Mucosa of descending colon (tissue), 3 donors: Measurements from ENCODE around the gene SALL4. TPM values are rescaled to one million over a fixed set of nuclear protein-coding genes. Genes with fewer than 3 reads are reported as not detected.
"Not testable (repeated sequence)": the region's sequence is repeated elsewhere in the genome, so short reads cannot be mapped to it uniquely, and the experiment has no call there.

ENCODE experiments used
- ATAC-seq: fragments of 200-7000 bp; cut with Tn5 transposase; one replicate; pipeline ENCODE4 v1.9.1; 2020; ENCODE audit warnings: mild to moderate bottlenecking, moderate library complexity
- DNase-seq, 3 donors: peaks; one replicate each; pipeline ENCODE4 v3.0.0-alpha.2; 2020
- H3K36me3 ChIP-seq: fragments of 200-600 bp; one replicate; pipeline ENCODE4 v1.8.0; 2021; ENCODE audit warnings: low read depth, mild to moderate bottlenecking
- H3K4me1 ChIP-seq: fragments of 200-600 bp; one replicate; pipeline ENCODE4 v1.8.0; 2021; ENCODE audit warnings: low read depth, mild to moderate bottlenecking
- H3K4me3 ChIP-seq: fragments of 200-600 bp; one replicate; pipeline ENCODE4 v1.8.0; 2021; ENCODE audit warnings: mild to moderate bottlenecking
- H3K9me3 ChIP-seq: fragments of 200-600 bp; one replicate; pipeline ENCODE4 v1.8.0; 2021; ENCODE audit warnings: mild to moderate bottlenecking
- CTCF ChIP-seq: fragments of 200-600 bp; IDR thresholded peaks from one replicate; pipeline ENCODE4 v1.8.0; 2022; ENCODE audit warnings: antibody characterized with exemption, mild to moderate bottlenecking
- intact Hi-C, 2 donors: fragments of 100-400 bp; cut with DNase I in 1 of 2; cut with micrococcal nuclease in 1 of 2; formaldehyde crosslinking; loops; one replicate each; pipeline versions ENCODE4 v1.11.0 to v1.11.1; 2022; cut with DNase I, micrococcal nuclease
- total RNA-seq, 3 donors: library from RNA; stranded (reverse); fragmentation: NEBNext Ultra II Directional in 2 of 3; extraction: Animal tissue kit (Norgen Biotek cat#: 25700) in 2 of 3; gene quantifications; one replicate each; pipeline versions ENCODE4 v1.2.1 to v1.2.4, GENCODE V29; 2021 to 2023
- donor health status: DM: no; HTN: no; CAD: no; lungs with moderate emphysema.
- donor health status: DM: no; HTN: no; CAD: no.
- donor health status: DM: no; HTN: yes; CAD: no.

SALL4 gene
- total RNA-seq, 3 donors from 2014 or later, result 0.05 to 0.41 TPM; not detected in 1

GRCh38 chr20:51818479-51819008 is 16.2 kb upstream of the SALL4 start:
- DNase-seq (no peak), ATAC-seq (no peak)
- no peaks in the 10 kb centered on the region for H3K9me3 ChIP-seq
- H3K4me1 ChIP-seq, result no peaks in the 10 kb centered on the region
- no peaks in the 10 kb centered on the region for H3K36me3 ChIP-seq
- H3K4me3 ChIP-seq, result no peak overlapping the region
- intact Hi-C loops, result no loop called here
- no peak for TF ChIP-seq CTCF

- DNase-seq, H3K4me1 ChIP-seq, H3K36me3 ChIP-seq, H3K9me3 ChIP-seq, ATAC-seq, H3K4me3 ChIP-seq, intact Hi-C loops: not testable (repeated sequence)
Measured at GRCh38 chr20:51816856-51817255, 14.5 kb upstream of the SALL4 start.

- no peaks in the 10 kb centered on the region for H3K36me3 ChIP-seq
- DNase-seq, result no peak
- H3K4me3 ChIP-seq, result no peak overlapping the region
- no peak for TF ChIP-seq CTCF
- intact Hi-C loops, result no loop called here
- H3K9me3 ChIP-seq, result no peaks in the 10 kb centered on the region
- ATAC-seq, result no peak
- no peaks in the 10 kb centered on the region for H3K4me1 ChIP-seq
Measured at GRCh38 chr20:51815383-51816076, 13.2 kb upstream of the SALL4 start.

GRCh38 chr20:51812861-51813260 is 10.5 kb upstream of the SALL4 start:
- intact Hi-C loops, result no loop called here
- ATAC-seq (no peak), DNase-seq (no peak)
- no peaks in the 10 kb centered on the region for H3K36me3 ChIP-seq
- no peak overlapping the region for H3K4me3 ChIP-seq
- H3K9me3 ChIP-seq, result no peaks in the 10 kb centered on the region
- no peak for TF ChIP-seq CTCF
- no peaks in the 10 kb centered on the region for H3K4me1 ChIP-seq

- no peak overlapping the region for H3K4me3 ChIP-seq
- no peak for DNase-seq
- ATAC-seq, result no peak
- no peaks in the 10 kb centered on the region for H3K4me1 ChIP-seq
- TF ChIP-seq CTCF, result no peak
- no peaks in the 10 kb centered on the region for H3K36me3 ChIP-seq
- no peaks in the 10 kb centered on the region for H3K9me3 ChIP-seq
- intact Hi-C loops, result no loop called here
Measured at GRCh38 chr20:51811514-51812128, 9.3 kb upstream of the SALL4 start.

GRCh38 chr20:51811042-51811355 is 8.7 kb upstream of the SALL4 start:
- H3K36me3 ChIP-seq, result no peaks in the 10 kb centered on the region
- no peaks in the 10 kb centered on the region for H3K9me3 ChIP-seq
- H3K4me1 ChIP-seq, result no peaks in the 10 kb centered on the region
- no peak overlapping the region for H3K4me3 ChIP-seq
- TF ChIP-seq CTCF, result no peak
- DNase-seq, result no peak
- ATAC-seq, result no peak
- intact Hi-C loops, result no loop called here
